HK-2 (cell line): ENCODE results near the gene NEDD9.

Source experiments
- DNase-seq: peaks from one replicate; pipeline ENCODE4 v3.0.0-alpha.2; 2018; ENCODE audit not compliant: unreplicated experiment

Gene NEDD9

DNA sequence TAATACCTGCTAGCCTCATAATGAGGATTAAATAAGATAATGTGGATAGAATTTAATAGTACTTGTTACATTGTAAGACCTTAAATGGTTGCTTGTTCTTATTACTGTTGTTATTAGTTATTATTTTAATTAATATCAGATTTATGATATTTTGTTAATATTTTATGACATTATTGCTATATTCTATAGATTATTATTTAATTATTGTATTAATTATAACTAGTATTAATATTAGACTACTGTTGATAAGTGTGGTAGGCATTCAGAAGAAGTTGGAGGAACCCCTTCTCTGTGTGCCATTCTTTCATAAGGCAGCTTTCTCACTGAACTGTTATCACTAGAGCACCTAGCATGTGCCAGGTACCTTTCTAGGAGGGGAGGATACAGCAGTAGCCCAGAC lies 2.6 kb upstream of the NEDD9 start:
- no peak for DNase-seq

DNA sequence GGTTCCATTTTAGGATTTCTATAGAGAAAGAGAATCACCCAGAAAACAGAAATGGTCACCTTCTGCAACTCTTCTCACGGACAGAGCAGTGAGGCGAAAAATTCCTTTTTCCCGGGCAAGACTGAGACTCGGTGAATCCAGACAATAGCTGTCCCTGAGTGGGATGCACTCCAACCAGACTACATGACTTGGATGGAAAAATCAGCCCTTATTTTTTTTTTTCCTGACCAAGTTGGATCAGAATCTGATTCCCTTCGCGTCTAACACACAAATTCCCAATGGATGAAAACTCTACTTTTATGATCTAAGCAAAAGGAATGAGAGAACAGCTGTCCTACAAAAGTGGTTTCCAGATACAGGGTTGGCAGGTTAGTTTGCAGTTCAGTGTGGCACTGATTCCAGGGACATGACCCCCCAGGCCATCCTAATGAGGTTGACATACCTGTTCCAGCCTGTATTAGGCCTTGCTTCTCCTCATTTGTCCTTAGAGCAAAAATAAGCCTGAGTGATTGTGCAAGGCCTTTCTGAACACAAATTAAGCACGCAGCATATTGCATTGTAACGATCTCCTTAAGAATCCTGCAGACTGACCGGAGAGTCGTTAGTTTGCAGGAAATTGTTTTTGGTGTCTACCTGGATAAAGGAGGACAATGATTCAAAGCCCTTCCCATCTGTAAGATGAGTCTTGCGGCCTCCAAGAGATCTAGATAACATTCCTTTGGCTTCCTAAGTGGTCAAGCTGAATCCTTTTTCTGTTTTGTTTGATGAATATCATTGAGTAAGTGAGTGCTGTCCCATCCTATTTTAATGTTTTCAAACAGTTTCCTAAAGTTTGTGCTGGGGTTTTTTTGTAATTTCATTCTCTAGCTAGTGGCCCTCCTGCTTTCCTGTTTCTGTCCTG lies 1.5 kb upstream of the NEDD9 start:
- no peak for DNase-seq

DNA sequence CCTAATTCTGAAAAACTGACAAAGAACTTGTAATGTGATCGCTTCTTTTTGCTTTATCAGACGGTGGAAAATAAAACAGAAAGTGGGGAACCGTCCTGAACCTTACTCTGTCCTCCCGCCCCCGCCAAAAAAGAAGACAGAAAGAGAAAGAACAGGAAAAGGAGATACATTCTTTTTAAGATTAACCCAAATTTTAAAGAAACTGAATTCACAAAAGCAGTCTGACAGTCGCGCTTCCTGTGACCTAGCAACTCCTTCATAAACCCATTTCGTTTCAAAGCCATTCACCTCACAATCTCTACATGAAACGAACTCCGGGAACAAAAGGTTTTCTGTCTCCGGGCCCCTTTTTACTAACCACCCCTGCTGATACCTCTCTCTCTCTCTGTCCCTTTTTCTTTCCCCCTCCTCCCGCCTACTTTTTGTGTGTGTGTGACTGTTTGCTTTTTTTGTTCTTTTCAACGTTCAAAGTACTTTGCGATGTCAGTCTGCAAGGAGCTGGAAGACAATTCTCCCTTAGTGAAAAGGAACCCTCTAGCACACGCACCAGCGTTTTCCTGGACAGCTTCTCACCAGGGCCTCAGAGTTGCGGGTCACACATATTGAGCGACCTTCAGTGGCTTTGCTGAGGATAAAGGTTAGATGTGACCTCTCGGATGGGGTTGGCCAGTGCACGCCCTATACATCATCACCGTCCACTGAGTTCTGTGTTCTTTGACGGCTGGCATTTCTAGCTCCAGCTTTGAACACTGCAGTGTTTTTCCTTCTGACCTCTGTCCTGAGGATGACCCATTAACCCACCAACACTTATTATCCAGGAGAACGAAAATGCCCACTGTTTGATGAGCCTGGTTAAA lies 530 bp upstream of the NEDD9 start:
- peak; percentile 22 for DNase-seq

DNA sequence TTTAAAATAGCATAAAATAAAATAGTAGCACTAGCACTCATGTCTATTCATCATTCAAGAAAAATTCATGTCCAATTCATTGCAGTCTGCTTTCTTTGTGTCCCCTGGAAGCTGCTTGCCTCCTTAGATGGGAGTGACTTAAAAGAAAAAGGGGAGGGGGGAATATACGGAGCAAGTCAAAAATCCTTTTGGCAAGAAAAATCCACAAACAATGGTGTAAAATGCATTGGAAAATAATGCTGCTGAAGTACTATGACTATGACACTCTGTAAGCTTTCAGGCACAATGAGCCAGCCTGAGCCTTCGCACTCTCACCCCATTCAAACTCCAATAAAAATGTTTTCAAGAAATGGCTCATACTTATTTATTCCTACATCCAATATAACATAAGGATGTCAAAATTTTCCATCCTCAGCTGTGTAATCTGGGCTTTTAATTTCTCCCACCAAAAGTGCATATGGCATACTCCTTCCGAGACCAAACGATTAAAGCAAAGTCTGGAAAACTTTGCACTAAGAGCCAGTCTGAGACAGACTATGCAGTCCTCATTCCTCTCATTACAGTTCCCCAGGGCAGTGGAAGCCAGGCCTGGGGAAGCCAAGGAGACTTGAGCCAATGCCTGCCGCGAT lies 790 bp downstream of the NEDD9 start:
- DNase-seq: no peak

DNA sequence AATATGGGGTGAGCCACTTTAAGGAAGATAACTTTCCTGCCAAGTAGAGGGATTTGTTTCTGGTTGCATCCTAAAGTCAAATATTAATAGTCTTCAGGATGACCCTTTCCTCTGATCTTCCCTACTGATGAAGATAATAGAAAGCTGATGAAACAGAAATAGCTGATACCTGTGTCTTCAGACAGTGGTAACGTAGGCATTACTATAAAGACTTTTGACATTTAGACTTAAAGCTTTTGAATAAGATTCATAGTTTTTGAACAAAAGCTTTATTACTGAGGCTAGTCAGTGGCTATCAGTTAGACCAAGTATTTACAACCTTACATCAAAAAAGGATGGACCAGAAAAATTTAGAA lies 1.4 kb downstream of the NEDD9 start:
- no peak for DNase-seq

DNA sequence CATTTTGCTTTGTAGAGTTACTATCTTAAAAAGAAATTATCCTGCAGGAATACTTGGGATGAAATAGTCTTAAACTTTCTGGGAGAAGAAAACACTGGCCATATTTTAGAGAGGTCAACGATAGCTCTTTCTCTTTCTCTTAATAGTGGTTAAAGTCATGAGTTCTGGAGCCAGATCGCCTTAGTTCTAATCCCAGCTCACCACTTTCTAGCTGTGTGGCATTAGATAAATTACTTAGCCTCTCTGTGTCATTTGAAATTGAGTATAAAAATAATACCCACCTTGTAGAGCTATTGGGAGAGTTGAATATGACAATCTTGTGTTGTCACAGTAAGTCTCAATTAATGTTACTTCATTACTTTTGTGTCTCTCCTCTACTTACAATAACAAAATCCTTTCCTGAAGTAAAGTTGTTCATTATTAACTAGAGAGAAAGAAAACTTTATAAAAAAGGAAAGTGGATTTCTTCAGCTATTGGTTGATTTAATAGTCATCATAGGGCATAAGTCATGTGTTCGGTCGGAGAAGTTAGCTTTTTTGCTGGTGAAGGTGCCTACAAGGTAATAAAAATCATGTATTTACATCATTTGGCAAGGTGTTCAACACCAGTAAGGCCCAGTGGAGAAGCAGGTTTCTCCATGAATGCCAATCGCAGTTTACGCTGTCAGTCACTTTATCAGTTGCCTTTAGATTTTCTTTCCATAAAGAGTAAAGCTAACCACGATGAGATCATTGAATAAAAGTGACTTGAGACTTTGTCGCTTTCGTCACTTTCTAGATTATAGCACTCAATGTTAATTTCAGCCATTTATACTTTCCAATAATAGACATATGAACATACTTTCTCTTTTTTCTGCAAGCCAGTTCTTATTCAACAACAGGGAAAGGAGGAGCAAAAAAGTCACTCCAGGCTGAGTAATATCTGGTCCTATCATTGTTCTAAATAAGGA lies 2.0 kb downstream of the NEDD9 start:
- no peak for DNase-seq

DNA sequence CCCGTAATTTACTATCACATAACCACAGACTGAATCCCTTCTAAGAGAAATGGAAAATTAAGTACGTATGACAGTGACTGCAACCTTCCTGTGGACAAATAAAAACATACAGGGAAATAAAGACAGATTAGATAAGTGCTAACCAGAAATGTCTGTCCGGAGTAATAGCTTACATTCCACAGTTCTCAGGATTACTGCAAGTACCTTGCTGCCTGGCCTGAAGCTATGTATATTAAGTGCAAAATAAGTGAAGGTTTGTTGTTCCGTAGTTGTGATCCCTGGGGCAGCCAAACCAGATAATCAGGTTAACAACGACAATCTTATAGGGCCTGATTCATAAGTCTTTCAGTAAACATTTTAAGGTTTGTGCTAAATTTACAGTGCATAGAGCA lies 2.8 kb downstream of the NEDD9 start:
- no peak for DNase-seq

DNA sequence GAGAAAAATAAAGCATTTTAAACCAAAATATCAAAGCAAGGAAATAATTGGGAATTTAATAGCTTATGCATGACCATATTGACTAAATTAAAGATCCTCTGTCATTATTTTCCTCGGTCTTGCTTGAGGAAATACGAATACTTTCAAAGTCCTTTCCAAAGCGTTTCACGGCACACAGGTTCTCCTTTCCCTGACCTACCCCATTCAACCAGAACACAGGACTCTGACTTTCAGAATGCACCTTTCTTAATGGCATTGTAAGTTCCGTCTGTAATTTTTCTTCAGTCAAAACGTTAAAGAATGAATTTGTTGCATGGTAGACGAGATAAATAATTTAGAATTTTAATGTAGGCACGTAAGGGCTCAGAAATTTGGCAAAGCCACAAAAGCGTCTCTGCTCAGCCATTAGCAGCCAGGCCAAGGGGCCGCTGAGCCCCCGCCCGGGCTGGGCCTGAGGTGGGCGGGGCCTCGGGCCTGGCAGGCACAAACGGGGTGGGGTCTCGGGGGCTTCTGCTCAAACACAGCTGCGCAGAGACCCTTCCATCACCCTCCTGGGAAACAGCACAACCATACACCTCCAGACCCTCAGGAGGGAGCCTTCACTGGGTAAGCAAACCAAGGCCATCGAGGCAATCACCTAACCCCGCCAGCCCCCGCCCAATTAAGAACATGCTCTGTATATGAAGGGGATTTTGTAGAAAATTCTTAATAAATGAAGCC lies 3.4 kb downstream of the NEDD9 start:
- DNase-seq: no peak

DNA sequence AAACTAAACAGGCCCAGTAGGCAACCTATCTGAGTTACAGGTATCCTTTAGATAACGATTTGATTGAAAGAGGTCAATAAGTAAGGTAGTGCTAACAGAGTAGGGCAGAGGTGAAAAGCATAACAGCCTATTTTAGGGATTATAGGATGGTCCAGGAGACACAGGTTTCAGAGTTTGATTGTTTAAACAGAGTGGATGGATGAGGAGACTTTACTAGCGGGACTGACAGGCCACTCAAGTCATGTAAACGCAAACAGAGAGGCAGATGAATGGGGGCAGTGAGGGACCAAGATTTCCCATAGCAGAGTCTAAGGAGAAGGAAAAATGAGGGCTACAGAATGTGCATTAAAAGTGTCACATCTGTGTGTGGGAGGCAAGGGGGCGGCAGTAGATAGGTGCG lies 4.8 kb downstream of the NEDD9 start:
- DNase-seq: no peak

DNA sequence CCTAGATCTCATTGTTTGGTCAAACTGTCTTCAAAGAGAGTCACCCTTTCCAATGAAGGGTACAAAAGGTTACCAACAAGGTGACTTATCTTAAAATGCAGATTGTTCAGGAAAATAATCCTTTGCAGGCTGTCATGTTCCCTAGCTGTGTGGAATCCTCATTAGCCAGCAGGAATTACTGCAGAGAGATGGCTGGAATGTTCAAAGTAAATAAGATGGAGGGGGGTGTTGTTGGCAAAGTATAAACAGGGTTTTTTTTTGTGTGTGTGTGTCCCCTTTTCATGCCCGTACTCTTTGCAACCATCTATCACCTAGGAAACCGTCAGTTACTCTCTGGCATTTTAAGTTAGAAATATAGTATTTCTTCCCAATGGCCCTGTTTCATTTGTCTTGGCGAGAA lies 6.5 kb downstream of the NEDD9 start:
- DNase-seq: no peak

DNA sequence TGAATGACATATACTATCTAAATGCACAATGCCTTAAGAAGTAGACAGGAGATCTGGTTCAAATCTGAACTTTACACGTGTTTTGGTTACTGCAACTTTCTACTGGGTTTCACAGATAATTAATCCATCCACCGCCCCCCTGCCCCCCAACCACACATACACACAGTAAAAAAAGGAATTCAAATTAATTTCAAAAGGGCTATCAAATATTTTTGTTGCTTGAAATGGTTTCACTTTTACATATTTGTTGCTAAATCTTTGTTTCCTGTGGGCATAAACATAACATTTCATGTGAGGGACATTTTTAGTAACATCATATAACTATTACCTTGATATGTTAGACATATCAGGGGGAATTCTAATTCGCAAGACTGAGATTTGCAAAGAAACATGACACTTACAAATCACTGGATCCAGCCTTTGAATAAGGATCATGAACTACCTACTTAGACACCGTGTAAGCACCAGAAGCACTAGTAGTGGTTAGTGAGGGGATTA lies 7.5 kb downstream of the NEDD9 start:
- DNase-seq: no peak

DNA sequence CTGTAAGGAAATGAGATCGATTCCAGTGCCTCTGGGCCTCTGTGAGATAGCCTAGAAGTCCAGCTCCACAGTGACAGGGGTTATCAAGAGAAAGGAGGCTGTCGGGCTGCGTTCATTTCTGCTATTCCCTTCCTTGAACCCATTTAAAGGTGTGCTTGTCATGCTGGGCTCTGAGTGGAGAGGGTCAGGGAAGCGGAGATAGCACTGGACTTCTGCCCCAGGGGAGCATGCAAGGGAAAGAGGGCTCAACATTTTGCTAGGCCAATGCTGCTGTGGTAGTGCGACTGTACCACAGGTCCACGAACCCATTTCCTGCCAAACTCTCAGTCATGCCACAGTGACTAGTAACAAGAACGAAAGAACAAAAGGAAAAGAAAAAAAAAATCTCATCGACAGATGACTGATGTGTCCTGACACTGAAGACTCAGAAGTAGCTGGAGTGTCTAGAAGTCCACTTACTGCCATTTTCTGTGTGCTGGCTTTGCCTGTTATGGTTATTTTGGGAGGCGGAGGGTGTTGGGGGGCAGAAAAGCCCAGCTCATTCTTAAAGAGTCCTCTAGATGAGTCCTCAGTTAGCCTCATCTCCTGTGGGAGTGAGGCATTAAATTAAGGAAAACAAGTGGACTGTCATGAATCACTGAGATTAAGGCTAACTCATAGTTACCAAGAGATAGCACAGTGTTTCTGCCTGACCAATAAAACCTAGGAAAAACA lies 8.1 kb downstream of the NEDD9 start:
- DNase-seq: no peak

DNA sequence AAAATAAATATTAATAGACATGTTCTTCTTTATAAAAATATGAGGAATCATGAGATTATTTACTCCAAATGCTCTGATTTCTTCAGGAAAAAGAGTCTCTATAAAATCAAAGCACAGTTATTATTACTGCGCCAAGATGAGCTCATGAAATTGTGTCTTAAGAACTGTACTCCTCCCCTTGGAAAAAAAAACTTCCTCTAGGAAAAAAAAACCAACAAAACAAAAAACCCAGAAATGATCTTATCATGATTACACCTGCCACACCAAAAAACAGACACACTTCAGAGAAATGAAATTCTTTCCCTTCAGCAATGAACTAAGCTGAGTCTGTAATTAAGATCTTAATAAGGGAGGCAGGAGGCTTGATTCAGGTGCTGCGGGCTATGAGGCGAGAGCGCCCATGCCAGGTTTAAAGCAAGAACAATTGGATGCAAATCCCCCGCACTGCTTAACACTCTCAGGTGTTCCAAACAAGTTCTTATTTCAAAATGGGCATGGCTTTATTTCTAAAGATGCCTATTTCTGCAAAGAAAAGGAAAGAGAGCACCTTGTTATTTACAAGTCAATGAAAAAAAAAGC lies 9.1 kb downstream of the NEDD9 start:
- no peak for DNase-seq

DNA sequence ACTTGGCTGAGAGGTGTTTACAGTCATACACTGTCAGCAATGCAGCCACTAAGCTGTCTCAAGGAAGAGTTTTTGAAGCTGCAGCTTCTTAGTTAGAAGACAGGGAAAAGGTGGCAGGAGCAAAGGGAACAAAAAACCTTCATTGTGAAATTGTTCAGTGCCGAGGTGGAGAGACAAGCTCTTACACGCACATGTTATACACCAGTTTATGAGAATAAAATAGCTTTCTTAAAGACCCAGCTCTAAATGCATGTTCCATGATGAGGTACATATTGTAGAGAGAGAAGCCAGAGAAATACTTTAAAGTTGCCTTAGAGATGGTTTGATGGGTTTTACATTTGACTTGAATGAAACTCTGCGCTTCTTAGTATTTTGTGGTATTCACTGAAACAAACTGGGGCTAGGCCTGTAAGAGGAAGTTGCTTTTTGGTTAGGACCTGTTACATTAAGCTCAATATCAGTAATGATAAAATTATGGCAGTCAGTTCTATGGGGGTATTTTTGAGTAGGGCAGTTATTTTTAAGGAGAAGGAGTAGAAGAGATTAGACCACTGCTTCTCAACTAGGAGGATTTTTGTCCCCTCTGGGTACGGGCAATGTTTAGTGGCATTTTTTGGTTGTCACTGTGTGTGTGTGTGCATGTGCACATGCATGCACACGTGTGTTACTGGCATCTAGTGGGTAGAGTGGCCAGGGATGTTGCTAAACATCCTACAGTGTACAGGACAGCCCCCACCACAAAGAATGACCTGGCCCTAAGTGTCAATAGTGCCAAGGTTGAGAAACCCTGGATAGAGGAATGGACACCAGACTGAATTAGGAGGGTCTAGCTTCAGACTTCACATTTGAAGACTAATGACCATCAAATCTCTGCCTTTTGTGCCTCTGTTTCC lies 9.8 kb downstream of the NEDD9 start:
- no peak for DNase-seq

DNA sequence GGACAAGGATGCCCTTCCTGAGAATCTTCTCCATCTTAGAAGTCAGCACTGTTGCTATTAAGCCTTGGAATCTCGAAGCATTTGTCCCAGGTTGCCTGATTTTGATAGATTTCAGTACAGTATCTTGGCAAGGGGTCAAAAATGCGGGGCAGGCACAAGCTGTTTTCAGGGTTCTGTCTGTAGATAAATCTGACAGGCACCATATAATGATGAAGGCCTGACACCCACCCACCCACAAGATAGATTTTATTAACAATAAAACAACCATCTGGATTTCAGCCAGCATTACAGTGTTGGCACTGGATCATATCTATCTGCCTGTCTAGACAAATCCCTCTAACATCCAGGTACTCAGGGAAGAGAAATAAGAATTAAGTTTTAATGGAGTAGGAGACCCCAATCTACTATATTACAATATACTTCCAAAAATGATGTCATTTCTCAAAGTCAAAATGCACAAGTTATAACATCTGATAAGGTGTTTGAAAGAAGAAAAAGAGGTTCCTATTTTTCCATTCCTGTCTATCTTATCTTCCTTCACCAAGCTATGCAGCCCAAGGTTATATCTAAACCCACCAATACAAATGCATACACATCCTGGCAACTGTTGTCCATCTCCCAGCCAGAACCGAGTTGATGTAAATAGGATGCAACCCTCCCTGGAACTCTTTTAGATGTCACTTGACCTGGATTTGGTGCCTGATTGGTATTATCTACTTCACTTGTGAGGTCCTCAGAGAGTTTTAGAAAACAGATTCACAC lies 10.7 kb downstream of the NEDD9 start:
- DNase-seq: no peak

DNA sequence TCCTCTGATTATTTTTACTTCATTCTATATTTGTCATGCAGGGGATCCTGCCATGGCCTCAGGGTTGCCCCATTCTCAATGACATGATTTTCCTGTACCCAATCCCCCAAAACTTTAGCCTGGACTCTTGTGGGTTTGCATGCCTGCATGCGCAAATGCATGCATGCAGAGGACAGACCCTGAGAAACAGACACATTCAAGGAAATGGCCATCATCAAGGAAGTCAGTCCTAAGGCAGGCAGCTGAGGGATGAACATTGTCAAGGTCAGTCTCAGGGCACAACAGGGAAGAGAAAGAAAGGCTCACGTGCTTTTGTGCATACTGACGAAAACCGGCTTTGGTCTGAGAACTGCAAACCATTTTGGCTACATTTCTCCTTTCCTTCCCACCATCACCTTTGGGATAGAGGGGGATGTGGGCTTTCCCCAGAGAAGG lies 13.1 kb downstream of the NEDD9 start:
- DNase-seq: no peak

DNA sequence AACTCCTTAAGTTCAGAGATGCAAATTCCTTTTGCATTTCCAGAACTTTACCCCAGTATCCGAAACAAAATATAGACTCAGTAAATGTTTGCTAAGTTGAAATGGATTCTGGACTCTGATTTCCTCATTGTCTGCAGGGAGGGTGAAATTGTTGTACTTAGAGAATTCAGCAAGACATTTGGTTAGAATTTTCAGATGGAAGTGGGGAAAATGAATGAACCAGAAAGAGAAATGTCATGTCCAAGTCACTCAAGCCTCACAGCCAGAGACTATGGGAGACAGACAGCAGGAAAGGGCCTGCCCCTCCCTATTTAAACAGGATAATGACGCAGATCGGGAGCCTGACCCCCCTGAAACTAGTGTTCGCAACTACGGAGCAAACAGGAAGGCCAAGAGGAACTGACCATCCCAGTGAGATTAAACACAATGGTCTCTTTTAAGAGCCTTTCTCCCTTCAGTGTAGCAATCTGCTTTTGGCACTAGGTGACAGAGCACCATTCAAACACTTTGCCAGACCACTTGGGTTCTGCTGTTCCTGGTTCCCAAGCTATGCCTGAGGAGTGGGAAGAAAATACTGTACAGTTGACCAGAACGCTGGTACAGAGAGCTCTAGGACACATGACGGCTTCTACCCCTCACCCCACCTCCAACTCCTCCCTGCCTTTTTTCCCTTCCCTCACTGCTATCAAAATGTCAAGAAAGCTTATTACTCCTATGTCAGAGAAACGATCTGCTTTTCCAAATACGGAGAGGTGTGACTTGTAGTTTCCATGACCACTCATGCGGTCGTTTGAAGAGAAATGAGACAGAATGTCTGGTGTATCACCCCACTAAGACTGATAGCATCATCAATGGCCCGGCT lies 13.7 kb downstream of the NEDD9 start:
- no peak for DNase-seq
